GM12878 (cell line): Measurements from ENCODE around the gene CST1. TPM values are rescaled to one million over a fixed set of nuclear protein-coding genes. Genes with fewer than 3 reads are reported as not detected.

Source experiments
- ATAC-seq: fragments of 200-7000 bp; cut with Tn5 transposase; 3 replicates; pipeline ENCODE4 v1.9.1; 2020; ENCODE audit warnings: mild to moderate bottlenecking, moderate library complexity
- BruUV-seq: library from RNA; stranded (reverse); fragments of 400-500 nt; replicated peaks from 2 replicates; lab custom pipeline; 2021; lab: Mats Ljungman, UMichigan
- CTCF ChIA-PET: fragments of 300-600 bp; sonication (Branson Sonifier 250); formaldehyde crosslinking; extraction: SDS; loops from one replicate; lab custom pipeline; 2021; ENCODE audit warnings: inconsistent platforms; lab: Yijun Ruan, JAX
- POLR2A ChIA-PET: fragments of 350-600 bp; formaldehyde crosslinking; extraction: SDS; loops from one replicate; lab custom pipeline; 2021; ENCODE audit warnings: inconsistent platforms; lab: Charles Lee
- RAD21 ChIA-PET: fragments of 300-600 bp; sonication (Branson Sonifier 250); formaldehyde crosslinking; loops from one replicate; lab custom pipeline; 2023; ENCODE audit warnings: antibody characterized with exemption; ENCODE audit not compliant: unreplicated experiment; lab: Charles Lee
- SMC1A ChIA-PET: fragments of 300-600 bp; sonication (Branson Sonifier 250); formaldehyde crosslinking; loops from one replicate; lab custom pipeline; 2023; ENCODE audit not compliant: unreplicated experiment, uncharacterized antibody; lab: Charles Lee
- DNase-seq: peaks from one replicate; pipeline ENCODE4 v3.0.0-alpha.2; 2011; ENCODE audit warnings: low read depth, low spot score
- FAIRE-seq: peaks from 3 replicates; lab custom pipeline; 2011; peaks lifted over from hg19 to GRCh38; lab: Jason Lieb, UNC
- H2AFZ ChIP-seq: 2 replicates; pipeline ENCODE4 v1.6.0; 2011; ENCODE audit warnings: low read depth, low read length, control low read depth; ENCODE audit not compliant: control insufficient read depth
- H3K27ac ChIP-seq: 2 replicates; pipeline ENCODE4 v1.5.1; 2011; ENCODE audit warnings: control low read depth; ENCODE audit not compliant: control insufficient read depth, insufficient read depth
- H3K27me3 ChIP-seq, 2 experiments: replicated peaks in 1 of 2; 2 replicates each; pipeline versions ENCODE4 v1.6.0 to v1.6.1; 2011; ENCODE audit warnings: low read length in 1 of 2; ENCODE audit not compliant: control insufficient read depth in 2 of 2, insufficient read depth in 2 of 2
- H3K36me3 ChIP-seq, 2 experiments: 2 replicates each; pipeline ENCODE4 v1.5.1; 2011; ENCODE audit warnings: low read length in 1 of 2; ENCODE audit not compliant: control insufficient read depth in 2 of 2, insufficient read depth in 2 of 2
- H3K4me1 ChIP-seq: 2 replicates; pipeline ENCODE4 v1.6.1; 2011; ENCODE audit warnings: mild to moderate bottlenecking, low read length, moderate library complexity, mixed read lengths; ENCODE audit not compliant: control insufficient read depth, insufficient read depth
- H3K4me2 ChIP-seq: 2 replicates; pipeline ENCODE4 v1.6.0; 2011; ENCODE audit warnings: control low read depth; ENCODE audit not compliant: control insufficient read depth, insufficient read depth
- H3K4me3 ChIP-seq: fragments of 200-600 bp; sonication (generic); 2 replicates; pipeline ENCODE4 v1.5.1; 2016
- H3K79me2 ChIP-seq: 2 replicates; pipeline ENCODE4 v1.6.0; 2011; ENCODE audit warnings: low read length; ENCODE audit not compliant: control insufficient read depth, insufficient read depth
- H3K9ac ChIP-seq: 2 replicates; pipeline ENCODE4 v1.8.0; 2011; ENCODE audit warnings: low read length, control low read depth, mixed read lengths; ENCODE audit not compliant: control insufficient read depth, insufficient read depth
- H3K9me3 ChIP-seq: replicated peaks from 3 replicates; pipeline ENCODE4 v1.5.1; 2011; ENCODE audit warnings: mild to moderate bottlenecking, low read length; ENCODE audit not compliant: control insufficient read depth, insufficient read depth
- H4K20me1 ChIP-seq: 2 replicates; pipeline ENCODE4 v1.6.0; 2011; ENCODE audit not compliant: control insufficient read depth, insufficient read depth
- CREB1 ChIP-seq: IDR thresholded peaks from 2 replicates; pipeline ENCODE4 v1.6.1; 2012; ENCODE audit warnings: low read depth, mild to moderate bottlenecking, inconsistent platforms
- ETV6 ChIP-seq, 2 experiments: fragments of 450-650 bp in 1 of 2; IDR thresholded peaks in 1 of 2; conservative IDR thresholded peaks in 1 of 2; 2 replicates each; pipeline ENCODE4 v1.6.1; 2014; ENCODE audit warnings: antibody characterized with exemption in 1 of 2, borderline replicate concordance in 1 of 2, low read depth in 1 of 2, mild to moderate bottlenecking in 1 of 2, moderate library complexity in 1 of 2
- GABPA ChIP-seq: IDR thresholded peaks from 2 replicates; pipeline ENCODE4 v1.6.1; 2014; ENCODE audit warnings: antibody characterized with exemption, low read depth, mild to moderate bottlenecking, inconsistent platforms
- MXI1 ChIP-seq: fragments of 150-350 bp; IDR thresholded peaks from 2 replicates; pipeline ENCODE4 v1.6.1; 2011; ENCODE audit warnings: low read depth, mild to moderate bottlenecking, inconsistent platforms, low read length, improper control_type of control experiment
- MYC ChIP-seq: IDR thresholded peaks from 2 replicates; pipeline ENCODE4 v1.6.1; 2011; ENCODE audit warnings: mild to moderate bottlenecking, low read length, moderate library complexity, inconsistent platforms; ENCODE audit not compliant: insufficient read depth, insufficient replicate concordance, insufficient read length, severe bottlenecking
- NFYA ChIP-seq: IDR thresholded peaks from 2 replicates; pipeline ENCODE4 v1.6.1; 2011; ENCODE audit warnings: low read depth, mild to moderate bottlenecking, low read length, improper control_type of control experiment, borderline replicate concordance
- POU2F2 ChIP-seq: IDR thresholded peaks from 3 replicates; pipeline ENCODE4 v1.6.1; 2011; ENCODE audit warnings: low read depth, mild to moderate bottlenecking, low read length, borderline replicate concordance
- RAD51 ChIP-seq: fragments of 450-650 bp; IDR thresholded peaks from 2 replicates; pipeline ENCODE4 v1.6.1; 2016; ENCODE audit warnings: moderate library complexity, mild to moderate bottlenecking, inconsistent platforms
- RCOR1 ChIP-seq: conservative IDR thresholded peaks from 2 replicates; pipeline ENCODE4 v1.6.1; 2012; ENCODE audit warnings: low read depth, low read length, improper control_type of control experiment
- SMARCA5 ChIP-seq: fragments of 450-650 bp; IDR thresholded peaks from 2 replicates; pipeline ENCODE4 v1.6.1; 2017; ENCODE audit warnings: mild to moderate bottlenecking
- SREBF1 ChIP-seq: IDR thresholded peaks from 2 replicates; pipeline ENCODE4 v1.6.1; 2012; ENCODE audit warnings: mild to moderate bottlenecking, low read length
- SRF ChIP-seq, 2 experiments: IDR thresholded peaks; 2 replicates each; pipeline ENCODE4 v1.6.1; 2011; ENCODE audit warnings: low read depth in 2 of 2, low read length in 2 of 2, mild to moderate bottlenecking in 1 of 2, moderate library complexity in 1 of 2
- WRNIP1 ChIP-seq: IDR thresholded peaks from 2 replicates; pipeline ENCODE4 v1.6.1; 2011; ENCODE audit warnings: low read depth, low read length, improper control_type of control experiment, borderline replicate concordance
- ZBED1 ChIP-seq: IDR thresholded peaks from 2 replicates; pipeline ENCODE4 v1.6.1; 2016; ENCODE audit warnings: borderline replicate concordance
- ZZZ3 ChIP-seq: IDR thresholded peaks from 2 replicates; pipeline ENCODE4 v1.6.1; 2011; ENCODE audit warnings: low read depth; ENCODE audit not compliant: control insufficient read depth, insufficient read length
- WGBS: methylation state at CpG from one replicate; pipeline ENCODE4 v1.1.6; 2016; ENCODE audit warnings: low lambda C conversion rate; ENCODE audit not compliant: insufficient replicate concordance, insufficient coverage; ENCODE audit errors: missing lambda C conversion rate; 5-methylcytosine and 5-hydroxymethylcytosine counted together
- in situ Hi-C: fragments of 300-500 bp; cut with MboI; formaldehyde crosslinking; loops from 9 replicates; pipeline ENCODE4 v1.14.3; 2018; ENCODE audit warnings: mixed read lengths
- intact Hi-C: fragments of 100-400 bp; cut with micrococcal nuclease; formaldehyde crosslinking; loops from one replicate; pipeline ENCODE4 v1.14.2; 2022; ENCODE audit not compliant: unreplicated experiment
- polyA plus RNA-seq, 11 experiments: library from polyadenylated mRNA; depleted of rRNA in 4 of 11; unstranded in 6 of 11; stranded (reverse) in 5 of 11; fragments of >200 nt; fragmentation: Nextera tagmentation in 4 of 11; fragmentation: Illumina TruSeq in 1 of 11; extraction: Ambion mirVana in 4 of 11; extraction: Trizol in 1 of 11; gene quantifications; 1 replicate in 1 of 11; 2 replicates in 10 of 11; pipeline versions ENCODE4 v1.2.1 to v1.2.3, GENCODE V29; 2011 to 2016; ENCODE audit warnings: inconsistent platforms in 2 of 11, missing spikeins in 2 of 11, low read depth in 1 of 11
- total RNA-seq, 4 experiments: library from RNA; depleted of rRNA in 3 of 4; stranded (reverse); fragments of >200 nt in 3 of 4; fragmentation: Illumina TruSeq in 1 of 4; extraction: Trizol in 1 of 4; gene quantifications; 2 replicates each; pipeline versions ENCODE4 v1.2.1 to v1.2.3, GENCODE V29; 2013 to 2021
- TF ChIP-seq, protein P1 (sequence below): fragments of 450-650 bp; IDR thresholded peaks from 2 replicates; pipeline ENCODE4 v1.6.1; 2017; ENCODE audit warnings: antibody characterized with exemption, mild to moderate bottlenecking, moderate library complexity
- TF ChIP-seq, protein P2 (sequence below): fragments of 450-650 bp; IDR thresholded peaks from 2 replicates; pipeline ENCODE4 v1.6.1; 2014; ENCODE audit warnings: mild to moderate bottlenecking
- TF ChIP-seq, protein P3 (sequence below): IDR thresholded peaks from 2 replicates; pipeline ENCODE4 v1.6.1; 2011; ENCODE audit warnings: borderline replicate concordance, low read depth, mild to moderate bottlenecking, moderate library complexity, mixed read lengths, low read length; ENCODE audit not compliant: insufficient read depth; ENCODE audit errors: extremely low read length
- TF ChIP-seq, protein P4 (sequence below): fragments of 450-650 bp; IDR thresholded peaks from 2 replicates; pipeline ENCODE4 v1.6.1; 2016; ENCODE audit warnings: mild to moderate bottlenecking

Gene CST1
- total and polyA plus RNA-seq, 10 of the 15 experiments (the other 5 are each of a cell fraction or from before 2014, with no cell fraction given): not detected

DNA sequence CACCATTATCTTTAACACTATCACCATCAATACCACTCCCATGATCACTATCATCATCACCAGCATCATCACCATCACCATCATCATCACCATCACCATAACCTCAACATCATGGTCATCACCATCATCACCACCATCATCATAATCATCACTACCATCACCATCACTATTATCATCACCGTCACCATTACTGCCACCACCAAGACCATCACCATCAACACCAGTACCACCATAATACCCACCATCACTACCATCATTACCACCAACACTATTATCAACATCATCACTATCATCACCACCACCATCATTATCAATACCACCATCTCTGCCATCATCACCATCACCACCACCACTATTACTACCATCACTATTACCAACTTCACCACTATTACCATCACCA, 32.7 kb upstream of the CST1 start:
- 29% methylated on average over 1 of the region's 1 CpG for WGBS
- H3K27ac ChIP-seq: no peak overlapping the region
- no peaks in the 10 kb centered on the region for H3K4me1 ChIP-seq
- H3K27me3 ChIP-seq: peaks cover 0 to 2% of the 10 kb centered on the region in 2 experiments; a peak in 1 of 4 replicates
- POLR2A ChIA-PET: no interaction called here
- BruUV-seq: no TSS peak
- H3K9ac ChIP-seq: no peak overlapping the region
- SMC1A ChIA-PET: interaction anchor here (0.6 kb wide), 1 partner anchor 44 kb away, joined by 3 read pairs; no protein-coding TSS in a partner anchor
- H4K20me1 ChIP-seq: no peaks in the 10 kb centered on the region
- DNase-seq (no peak), FAIRE-seq (no peak), ATAC-seq (no peak)
- RAD21 ChIA-PET: no interaction called here
- H3K4me2 ChIP-seq: no peak overlapping the region
- TF ChIP-seq POU2F2: no peak
- no peak for TF ChIP-seq NFYA
- no peak for TF ChIP-seq WRNIP1
- TF ChIP-seq, protein P1, sequence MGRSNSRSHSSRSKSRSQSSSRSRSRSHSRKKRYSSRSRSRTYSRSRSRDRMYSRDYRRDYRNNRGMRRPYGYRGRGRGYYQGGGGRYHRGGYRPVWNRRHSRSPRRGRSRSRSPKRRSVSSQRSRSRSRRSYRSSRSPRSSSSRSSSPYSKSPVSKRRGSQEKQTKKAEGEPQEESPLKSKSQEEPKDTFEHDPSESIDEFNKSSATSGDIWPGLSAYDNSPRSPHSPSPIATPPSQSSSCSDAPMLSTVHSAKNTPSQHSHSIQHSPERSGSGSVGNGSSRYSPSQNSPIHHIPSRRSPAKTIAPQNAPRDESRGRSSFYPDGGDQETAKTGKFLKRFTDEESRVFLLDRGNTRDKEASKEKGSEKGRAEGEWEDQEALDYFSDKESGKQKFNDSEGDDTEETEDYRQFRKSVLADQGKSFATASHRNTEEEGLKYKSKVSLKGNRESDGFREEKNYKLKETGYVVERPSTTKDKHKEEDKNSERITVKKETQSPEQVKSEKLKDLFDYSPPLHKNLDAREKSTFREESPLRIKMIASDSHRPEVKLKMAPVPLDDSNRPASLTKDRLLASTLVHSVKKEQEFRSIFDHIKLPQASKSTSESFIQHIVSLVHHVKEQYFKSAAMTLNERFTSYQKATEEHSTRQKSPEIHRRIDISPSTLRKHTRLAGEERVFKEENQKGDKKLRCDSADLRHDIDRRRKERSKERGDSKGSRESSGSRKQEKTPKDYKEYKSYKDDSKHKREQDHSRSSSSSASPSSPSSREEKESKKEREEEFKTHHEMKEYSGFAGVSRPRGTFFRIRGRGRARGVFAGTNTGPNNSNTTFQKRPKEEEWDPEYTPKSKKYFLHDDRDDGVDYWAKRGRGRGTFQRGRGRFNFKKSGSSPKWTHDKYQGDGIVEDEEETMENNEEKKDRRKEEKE: no peak
- TF ChIP-seq ZBED1: no peak
- TF ChIP-seq ETV6 (conservative IDR thresholded peaks at IDR 0.05 in 1 of 2, IDR thresholded peaks at IDR 0.05 in 1 of 2; ENCODE audit: borderline replicate concordance in 1 of 2, low read depth in 1 of 2): no peak
- no peak for TF ChIP-seq SMARCA5
- no peak for TF ChIP-seq GABPA
- no peak for TF ChIP-seq RAD51
- TF ChIP-seq, protein P2, sequence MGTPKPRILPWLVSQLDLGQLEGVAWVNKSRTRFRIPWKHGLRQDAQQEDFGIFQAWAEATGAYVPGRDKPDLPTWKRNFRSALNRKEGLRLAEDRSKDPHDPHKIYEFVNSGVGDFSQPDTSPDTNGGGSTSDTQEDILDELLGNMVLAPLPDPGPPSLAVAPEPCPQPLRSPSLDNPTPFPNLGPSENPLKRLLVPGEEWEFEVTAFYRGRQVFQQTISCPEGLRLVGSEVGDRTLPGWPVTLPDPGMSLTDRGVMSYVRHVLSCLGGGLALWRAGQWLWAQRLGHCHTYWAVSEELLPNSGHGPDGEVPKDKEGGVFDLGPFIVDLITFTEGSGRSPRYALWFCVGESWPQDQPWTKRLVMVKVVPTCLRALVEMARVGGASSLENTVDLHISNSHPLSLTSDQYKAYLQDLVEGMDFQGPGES: no peak
- TF ChIP-seq MYC: no peak
- no peak for TF ChIP-seq RCOR1
- no peak for TF ChIP-seq CREB1
- TF ChIP-seq SRF (IDR thresholded peaks at IDR 0.05; ENCODE audit: low read depth in 2 of 2, low read length in 2 of 2): no peak
- TF ChIP-seq, protein P3, sequence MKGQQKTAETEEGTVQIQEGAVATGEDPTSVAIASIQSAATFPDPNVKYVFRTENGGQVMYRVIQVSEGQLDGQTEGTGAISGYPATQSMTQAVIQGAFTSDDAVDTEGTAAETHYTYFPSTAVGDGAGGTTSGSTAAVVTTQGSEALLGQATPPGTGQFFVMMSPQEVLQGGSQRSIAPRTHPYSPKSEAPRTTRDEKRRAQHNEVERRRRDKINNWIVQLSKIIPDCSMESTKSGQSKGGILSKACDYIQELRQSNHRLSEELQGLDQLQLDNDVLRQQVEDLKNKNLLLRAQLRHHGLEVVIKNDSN: no peak
- TF ChIP-seq SREBF1: no peak
- no peak for TF ChIP-seq ZZZ3
- TF ChIP-seq, protein P4, sequence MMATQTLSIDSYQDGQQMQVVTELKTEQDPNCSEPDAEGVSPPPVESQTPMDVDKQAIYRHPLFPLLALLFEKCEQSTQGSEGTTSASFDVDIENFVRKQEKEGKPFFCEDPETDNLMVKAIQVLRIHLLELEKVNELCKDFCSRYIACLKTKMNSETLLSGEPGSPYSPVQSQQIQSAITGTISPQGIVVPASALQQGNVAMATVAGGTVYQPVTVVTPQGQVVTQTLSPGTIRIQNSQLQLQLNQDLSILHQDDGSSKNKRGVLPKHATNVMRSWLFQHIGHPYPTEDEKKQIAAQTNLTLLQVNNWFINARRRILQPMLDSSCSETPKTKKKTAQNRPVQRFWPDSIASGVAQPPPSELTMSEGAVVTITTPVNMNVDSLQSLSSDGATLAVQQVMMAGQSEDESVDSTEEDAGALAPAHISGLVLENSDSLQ: no peak
- TF ChIP-seq MXI1: no peak
- no peak overlapping the region for H3K4me3 ChIP-seq
- H3K9me3 ChIP-seq: no peaks in the 10 kb centered on the region
- intact Hi-C loops: no loop called here
- H3K79me2 ChIP-seq: no peaks in the 10 kb centered on the region
- H3K36me3 ChIP-seq: no peaks in the 10 kb centered on the region
- CTCF ChIA-PET: no interaction called here
- in situ Hi-C loops: no loop called here
- no peak overlapping the region for H2AFZ ChIP-seq
